Mucosa of rectum (tissue), 2 donors: ENCODE data around the gene GFI1B.
A peak's percentile ranks its signal among the peaks of the same experiment; 100 is the strongest.
"Not testable (repeated sequence)": the region's sequence is repeated elsewhere in the genome, so short reads cannot be mapped to it uniquely, and the experiment has no call there.

Experiments used
- H3K27ac ChIP-seq, 2 donors: one replicate each; pipeline ENCODE4 v1.7.0; 2013; ENCODE audit warnings: inconsistent platforms in 2 of 2, low read depth in 2 of 2, low read length in 2 of 2
- H3K27me3 ChIP-seq, 2 donors: one replicate each; pipeline ENCODE4 v1.7.0; 2013; ENCODE audit warnings: low read length in 2 of 2; ENCODE audit not compliant: control insufficient read depth in 2 of 2, insufficient read depth in 2 of 2
- H3K36me3 ChIP-seq, 2 donors: one replicate each; pipeline ENCODE4 v1.7.0; 2013; ENCODE audit warnings: low read length in 2 of 2; ENCODE audit not compliant: control insufficient read depth in 2 of 2, insufficient read depth in 2 of 2
- H3K4me1 ChIP-seq, 2 donors: one replicate each; pipeline ENCODE4 v1.7.0; 2013; ENCODE audit warnings: low read length in 2 of 2, mild to moderate bottlenecking in 1 of 2; ENCODE audit not compliant: control insufficient read depth in 2 of 2, insufficient read depth in 2 of 2
- H3K4me3 ChIP-seq, 2 donors: one replicate each; pipeline ENCODE4 v1.7.0; 2013; ENCODE audit warnings: low read length in 2 of 2
- H3K9ac ChIP-seq, 2 donors: one replicate each; pipeline ENCODE4 v1.7.0; 2013; ENCODE audit warnings: low read length in 2 of 2, low read depth in 1 of 2, mild to moderate bottlenecking in 1 of 2
- H3K9me3 ChIP-seq, 2 donors: one replicate each; pipeline ENCODE4 v1.7.0; 2013; ENCODE audit warnings: low read length in 2 of 2; ENCODE audit not compliant: control insufficient read depth in 2 of 2
- donor health status: healthy.
- donor health status: Normal muscosa, but diverticular disease.

The GFI1B gene

DNA sequence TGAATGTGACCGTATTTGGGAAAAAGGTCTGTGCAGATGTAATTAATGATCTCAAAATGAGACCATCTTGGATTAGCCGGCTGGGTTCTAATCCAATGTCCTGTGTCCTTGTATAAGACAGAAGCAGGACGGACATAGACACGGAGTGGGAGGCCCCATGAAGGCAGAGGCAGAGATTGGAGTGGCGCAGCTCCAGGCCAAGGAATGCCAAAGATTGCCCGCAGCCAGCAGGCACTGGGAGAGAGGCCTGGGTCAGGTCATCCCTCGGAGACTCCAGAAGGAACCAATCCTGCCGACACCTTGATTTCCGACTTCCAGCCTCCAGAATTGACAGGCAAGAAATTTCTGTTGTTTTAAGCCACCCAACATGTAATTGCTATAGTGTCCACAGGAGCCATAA lies 13.0 kb upstream of the GFI1B start:
- Histone ChIP-seq H3K27ac (no peak overlapping the region), H3K4me3 (no peak overlapping the region), H3K9ac (no peak overlapping the region), H3K9me3 (no peaks in the 10 kb centered on the region), H3K27me3 (no peaks in the 10 kb centered on the region), H3K4me1 (no peaks in the 10 kb centered on the region), H3K36me3 (no peaks in the 10 kb centered on the region)

- H3K4me3 ChIP-seq, H3K27me3 ChIP-seq, H3K9me3 ChIP-seq, H3K4me1 ChIP-seq, H3K36me3 ChIP-seq, H3K9ac ChIP-seq, H3K27ac ChIP-seq: not testable (repeated sequence)
These were observed 10.6 kb upstream of the GFI1B start for GRCh38 chr9:132967908-132968307.

- Histone ChIP-seq H3K4me3 (no peak overlapping the region), H3K36me3 (no peaks in the 10 kb centered on the region), H3K27ac (no peak overlapping the region), H3K27me3 (peaks cover 0 to 1% of the 10 kb centered on the region in 2 donors), H3K9ac (no peak overlapping the region), H3K9me3 (no peaks in the 10 kb centered on the region), H3K4me1 (peaks cover 6 to 11% of the 10 kb centered on the region in 2 donors)
These were observed 8.7 kb upstream of the GFI1B start for GRCh38 chr9:132969783-132970182.

GRCh38 chr9:132970324-132971062 lies 8.0 kb upstream of the GFI1B start:
- H3K9ac ChIP-seq = no peak overlapping the region
- no peaks in the 10 kb centered on the region for H3K36me3 ChIP-seq
- H3K4me1 ChIP-seq = peaks cover 6 to 11% of the 10 kb centered on the region in 2 donors
- no peak overlapping the region for H3K27ac ChIP-seq
- peaks cover under 1 to 1% of the 10 kb centered on the region in 2 donors for H3K27me3 ChIP-seq
- H3K4me3 ChIP-seq = peak overlapping the region in 1 of 2 donors; percentile 52
- H3K9me3 ChIP-seq = no peaks in the 10 kb centered on the region

DNA sequence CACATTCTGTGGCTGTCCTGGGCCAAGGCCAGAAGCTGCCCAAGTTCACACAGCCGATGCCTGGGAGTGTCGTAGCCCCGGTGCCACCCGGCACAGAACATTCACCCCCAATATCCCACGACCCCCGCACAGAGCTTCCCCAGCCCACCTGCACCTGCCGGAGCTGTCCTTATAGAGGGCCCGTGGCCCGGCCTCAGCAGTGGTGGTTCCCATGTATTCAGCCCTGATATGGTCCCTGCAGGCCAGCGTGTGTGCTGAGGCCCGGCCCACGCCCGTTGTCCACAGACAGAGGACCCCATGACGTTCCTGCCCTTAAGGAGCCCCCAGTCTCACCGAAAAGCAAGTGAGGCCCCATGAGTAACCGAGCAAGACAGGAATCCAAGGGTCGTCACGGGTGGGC lies 5.3 kb upstream of the GFI1B start:
- no peaks in the 10 kb centered on the region for H3K9me3 ChIP-seq
- H3K27ac ChIP-seq = no peak overlapping the region
- H3K4me3 ChIP-seq = no peak overlapping the region
- H3K9ac ChIP-seq = no peak overlapping the region
- H3K27me3 ChIP-seq = peaks cover 4 to 5% of the 10 kb centered on the region in 2 donors
- no peaks in the 10 kb centered on the region for H3K36me3 ChIP-seq
- H3K4me1 ChIP-seq = peaks cover 10 to 11% of the 10 kb centered on the region in 2 donors

- H3K4me1 ChIP-seq = peaks cover 10 to 15% of the 10 kb centered on the region in 2 donors
- peaks cover 8% of the 10 kb centered on the region in 2 donors for H3K27me3 ChIP-seq
- H3K9me3 ChIP-seq = no peaks in the 10 kb centered on the region
- no peak overlapping the region for H3K9ac ChIP-seq
- no peak overlapping the region for H3K27ac ChIP-seq
- H3K4me3 ChIP-seq = no peak overlapping the region
- no peaks in the 10 kb centered on the region for H3K36me3 ChIP-seq
These were observed 4.8 kb upstream of the GFI1B start for GRCh38 chr9:132973713-132974112.

GRCh38 chr9:132975961-132976360 lies 2.5 kb upstream of the GFI1B start:
- H3K27me3 ChIP-seq = peaks cover 17 to 25% of the 10 kb centered on the region in 2 donors
- H3K4me3 ChIP-seq = no peak overlapping the region
- H3K4me1 ChIP-seq = peaks cover 10 to 14% of the 10 kb centered on the region in 2 donors
- H3K9ac ChIP-seq = no peak overlapping the region
- no peaks in the 10 kb centered on the region for H3K36me3 ChIP-seq
- H3K9me3 ChIP-seq = no peaks in the 10 kb centered on the region
- no peak overlapping the region for H3K27ac ChIP-seq

DNA sequence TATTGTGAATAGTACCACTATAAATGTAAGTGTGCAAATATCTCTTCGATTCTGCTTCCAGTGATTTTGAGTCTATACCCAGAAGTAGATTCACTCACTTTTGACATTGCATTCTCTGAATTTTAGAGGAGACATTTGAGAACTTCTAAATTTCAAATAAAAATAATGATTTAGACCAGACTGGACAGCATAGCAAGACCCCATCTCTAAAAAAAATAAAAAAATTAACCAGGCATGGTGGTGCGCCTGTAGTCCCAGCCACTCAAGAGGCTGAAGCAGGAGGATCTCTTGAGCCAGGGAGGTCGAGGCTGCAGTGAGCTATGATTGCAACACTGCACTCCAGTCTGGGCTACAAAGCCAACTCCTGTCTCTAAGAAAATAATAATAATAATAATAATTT lies 1.9 kb upstream of the GFI1B start:
- Histone ChIP-seq H3K36me3 (no peaks in the 10 kb centered on the region), H3K4me1 (peaks cover 8 to 10% of the 10 kb centered on the region in 2 donors), H3K9me3 (no peaks in the 10 kb centered on the region), H3K27ac (no peak overlapping the region), H3K4me3 (no peak overlapping the region), H3K9ac (no peak overlapping the region), H3K27me3 (peaks cover 17 to 25% of the 10 kb centered on the region in 2 donors)

DNA sequence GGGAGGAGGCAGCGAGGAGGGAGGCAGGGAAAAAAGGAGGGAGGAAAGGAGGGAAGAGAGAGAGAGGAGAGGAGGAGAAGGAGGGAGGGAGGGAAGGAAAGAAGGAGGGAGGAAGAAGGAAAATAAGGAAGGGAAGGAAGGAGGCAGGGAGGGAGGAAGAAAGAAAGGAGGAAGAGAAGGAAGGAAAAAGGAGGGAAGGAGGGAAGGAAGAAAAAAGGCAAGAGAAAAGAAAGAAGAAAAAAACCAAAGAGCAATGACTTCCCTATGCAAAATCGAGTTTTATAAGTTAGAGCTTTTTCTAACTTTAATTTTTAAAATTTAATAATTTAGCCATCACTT lies 413 bp upstream of the GFI1B start:
- Histone ChIP-seq H3K9ac (no peak overlapping the region), H3K27me3 (peaks cover 17 to 25% of the 10 kb centered on the region in 2 donors), H3K27ac (no peak overlapping the region), H3K36me3 (no peaks in the 10 kb centered on the region), H3K9me3 (no peaks in the 10 kb centered on the region), H3K4me1 (peaks cover 4 to 6% of the 10 kb centered on the region in 2 donors), H3K4me3 (no peak overlapping the region)

DNA sequence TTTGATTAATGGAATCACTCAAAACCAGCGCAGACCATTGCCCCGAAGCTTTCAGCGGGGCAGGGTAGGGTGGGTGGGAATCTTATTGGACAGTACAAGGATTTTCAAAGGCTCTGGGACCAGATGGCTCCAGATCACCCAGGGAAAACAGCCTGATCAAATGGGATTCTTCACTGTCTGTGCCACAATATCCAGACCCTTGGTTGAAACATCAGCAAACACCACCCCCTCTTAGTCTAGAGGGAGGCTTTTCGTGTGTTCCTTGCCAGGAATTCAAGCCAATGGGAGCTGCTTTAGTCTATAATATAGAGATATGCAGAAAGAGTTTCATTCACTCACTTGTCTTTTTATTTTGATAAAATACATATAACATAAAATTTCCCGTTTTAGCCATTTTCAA lies 1.7 kb downstream of the GFI1B start:
- no peaks in the 10 kb centered on the region for H3K9me3 ChIP-seq
- peaks cover 4 to 6% of the 10 kb centered on the region in 2 donors for H3K4me1 ChIP-seq
- H3K27ac ChIP-seq = no peak overlapping the region
- no peak overlapping the region for H3K9ac ChIP-seq
- H3K27me3 ChIP-seq = peaks cover 17 to 25% of the 10 kb centered on the region in 2 donors
- no peaks in the 10 kb centered on the region for H3K36me3 ChIP-seq
- H3K4me3 ChIP-seq = peak overlapping the region in 1 of 2 donors; percentile 13
